Lower lobe of right lung (tissue), 2 donors: ENCODE measurements around the gene PUDP. TPM values are rescaled to one million over a fixed set of nuclear protein-coding genes. Genes with fewer than 3 reads are reported as not detected.
A peak's percentile ranks its signal among the peaks of the same experiment; 100 is the strongest.

Source experiments
- ATAC-seq, 2 donors: fragments of 200-7000 bp; cut with Tn5 transposase; one replicate each; pipeline ENCODE4 v1.9.1; 2020 to 2022; ENCODE audit warnings: mild to moderate bottlenecking in 2 of 2, moderate library complexity in 2 of 2
- DNase-seq: peaks from one replicate; pipeline ENCODE4 v3.0.0-alpha.2; 2020
- H3K27ac ChIP-seq: fragments of 200-600 bp; one replicate; pipeline ENCODE4 v1.8.0; 2022
- H3K27me3 ChIP-seq: fragments of 200-600 bp; one replicate; pipeline ENCODE4 v1.8.0; 2022; ENCODE audit warnings: low read depth
- H3K36me3 ChIP-seq: fragments of 200-600 bp; one replicate; pipeline ENCODE4 v1.8.0; 2022; ENCODE audit warnings: mild to moderate bottlenecking
- H3K4me1 ChIP-seq: fragments of 200-600 bp; one replicate; pipeline ENCODE4 v1.8.0; 2022
- H3K4me3 ChIP-seq: fragments of 200-600 bp; one replicate; pipeline ENCODE4 v1.8.0; 2022; ENCODE audit warnings: mild to moderate bottlenecking
- H3K9me3 ChIP-seq: fragments of 200-600 bp; one replicate; pipeline ENCODE4 v1.8.0; 2022
- intact Hi-C: fragments of 100-400 bp; cut with DNase I; formaldehyde crosslinking; loops from one replicate; pipeline ENCODE4 v1.11.0; 2022
- long read RNA-seq: library from polyadenylated mRNA; unstranded; transcript quantifications from one replicate; pipeline ENCODE4 v2.0.0, GENCODE V29; 2021
- total RNA-seq: library from RNA; stranded (reverse); fragmentation: NEBNext Ultra II Directional; extraction: Animal tissue kit (Norgen Biotek cat#: 25700); gene quantifications from one replicate; pipeline ENCODE4 v1.2.1, GENCODE V29; 2021
- TF ChIP-seq, protein P1 (sequence below): fragments of 200-600 bp; IDR thresholded peaks from one replicate; pipeline ENCODE4 v1.8.0; 2022; ENCODE audit warnings: antibody characterized with exemption, mild to moderate bottlenecking
- donor health status: DM: no; HTN: yes; CAD: no; lungs with severe emphysema.

PUDP gene
- total RNA-seq: 19.8 TPM
- long read RNA-seq, transcript PUDP-201 (4 exons, 2,140 nt): major isoform, 8 of 17 reads
- long read RNA-seq, partial matches to known transcripts: 4 of 17 reads
- long read RNA-seq, other reads (novel, unspliced or antisense): 4 of 17 reads

DNA sequence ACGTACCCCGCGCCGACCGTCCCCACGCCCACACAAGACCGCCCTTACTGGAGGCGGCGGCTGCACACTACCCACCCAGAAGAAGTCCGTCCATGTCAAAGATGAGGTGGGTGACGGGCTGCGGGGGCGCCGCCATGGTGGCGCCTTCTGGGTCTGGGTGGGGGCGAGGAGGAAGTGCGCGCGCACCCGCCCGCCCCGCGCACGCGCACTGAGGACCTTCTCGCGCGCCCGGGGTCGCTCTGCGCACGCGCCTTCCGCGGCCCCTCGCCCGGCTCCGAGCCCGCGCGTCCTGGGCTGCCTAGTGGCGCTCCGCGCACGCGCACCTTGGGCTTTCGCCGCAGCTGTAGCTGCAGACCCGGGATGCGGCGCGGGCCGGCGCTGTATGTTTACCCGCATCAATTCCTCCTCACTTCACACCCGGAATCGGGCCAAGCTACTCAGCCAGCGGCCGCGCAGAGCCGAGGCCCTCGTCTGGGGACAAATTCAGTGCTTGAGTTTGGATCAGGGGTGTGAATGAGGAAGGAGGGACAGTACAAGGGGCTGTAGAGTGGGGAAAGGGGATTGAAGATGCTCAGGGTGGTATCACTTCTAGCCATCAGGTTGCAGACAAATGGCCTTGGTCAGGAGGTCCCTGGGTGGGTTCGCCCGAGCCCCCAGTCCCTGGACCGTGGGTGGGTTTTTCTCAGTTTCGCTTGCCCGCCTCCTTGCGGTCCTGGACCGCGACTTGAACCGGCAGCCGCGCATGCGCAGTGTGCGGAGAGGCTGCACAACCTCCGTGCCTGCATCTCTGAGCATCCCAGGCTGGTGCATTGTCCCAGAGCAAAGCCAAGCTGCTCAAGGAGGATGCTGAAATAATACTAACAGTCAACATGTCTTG lies at the start of gene PUDP:
Gene PUDP (minus strand): TSS at position 176 of the 877 bp plus-strand sequence. CDS start 40 bp downstream, at position 136.
- peak within 1 kb of the TSS; percentile 86 for H3K27ac ChIP-seq
- DNase-seq (peak; percentile 91), ATAC-seq (peak; percentile 97 to 98)
- TF ChIP-seq, protein P1, sequence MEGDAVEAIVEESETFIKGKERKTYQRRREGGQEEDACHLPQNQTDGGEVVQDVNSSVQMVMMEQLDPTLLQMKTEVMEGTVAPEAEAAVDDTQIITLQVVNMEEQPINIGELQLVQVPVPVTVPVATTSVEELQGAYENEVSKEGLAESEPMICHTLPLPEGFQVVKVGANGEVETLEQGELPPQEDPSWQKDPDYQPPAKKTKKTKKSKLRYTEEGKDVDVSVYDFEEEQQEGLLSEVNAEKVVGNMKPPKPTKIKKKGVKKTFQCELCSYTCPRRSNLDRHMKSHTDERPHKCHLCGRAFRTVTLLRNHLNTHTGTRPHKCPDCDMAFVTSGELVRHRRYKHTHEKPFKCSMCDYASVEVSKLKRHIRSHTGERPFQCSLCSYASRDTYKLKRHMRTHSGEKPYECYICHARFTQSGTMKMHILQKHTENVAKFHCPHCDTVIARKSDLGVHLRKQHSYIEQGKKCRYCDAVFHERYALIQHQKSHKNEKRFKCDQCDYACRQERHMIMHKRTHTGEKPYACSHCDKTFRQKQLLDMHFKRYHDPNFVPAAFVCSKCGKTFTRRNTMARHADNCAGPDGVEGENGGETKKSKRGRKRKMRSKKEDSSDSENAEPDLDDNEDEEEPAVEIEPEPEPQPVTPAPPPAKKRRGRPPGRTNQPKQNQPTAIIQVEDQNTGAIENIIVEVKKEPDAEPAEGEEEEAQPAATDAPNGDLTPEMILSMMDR: peak; percentile 16
- no peaks in the 10 kb centered on the region for H3K36me3 ChIP-seq
- peak within 1 kb of the TSS; percentile 73 for H3K4me3 ChIP-seq
- H3K9me3 ChIP-seq: no peaks in the 10 kb centered on the region
- peaks cover 11% of the 10 kb centered on the region for H3K4me1 ChIP-seq
- intact Hi-C loops: no loop called here
- no peaks in the 10 kb centered on the region for H3K27me3 ChIP-seq

DNA sequence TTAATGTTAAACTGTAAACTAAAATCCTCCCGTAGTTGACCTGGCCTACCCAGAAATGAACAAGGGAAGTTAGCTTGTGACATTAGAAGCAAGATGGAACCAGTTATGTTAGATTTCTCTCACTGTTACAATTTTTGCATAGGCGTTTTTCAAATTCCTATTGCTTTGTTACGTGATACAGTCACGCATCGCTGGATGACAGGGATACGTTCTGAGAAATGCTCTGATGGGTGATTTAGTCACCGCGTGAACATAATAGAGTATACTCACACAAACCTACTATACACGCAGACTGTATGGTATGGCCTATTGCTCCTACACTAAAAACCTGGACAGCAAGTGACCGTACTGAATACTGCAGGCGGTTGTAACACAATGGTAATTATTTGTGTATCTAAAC lies 46.7 kb upstream of the PUDP start:
- no peaks in the 10 kb centered on the region for H3K36me3 ChIP-seq
- no peak for ATAC-seq
- no peaks in the 10 kb centered on the region for H3K9me3 ChIP-seq
- intact Hi-C loops: no loop called here
- H3K4me1 ChIP-seq: no peaks in the 10 kb centered on the region
- DNase-seq: no peak
- TF ChIP-seq, protein P1: no peak
- H3K4me3 ChIP-seq: no peak overlapping the region
- no peaks in the 10 kb centered on the region for H3K27me3 ChIP-seq
- H3K27ac ChIP-seq: no peak overlapping the region

DNA sequence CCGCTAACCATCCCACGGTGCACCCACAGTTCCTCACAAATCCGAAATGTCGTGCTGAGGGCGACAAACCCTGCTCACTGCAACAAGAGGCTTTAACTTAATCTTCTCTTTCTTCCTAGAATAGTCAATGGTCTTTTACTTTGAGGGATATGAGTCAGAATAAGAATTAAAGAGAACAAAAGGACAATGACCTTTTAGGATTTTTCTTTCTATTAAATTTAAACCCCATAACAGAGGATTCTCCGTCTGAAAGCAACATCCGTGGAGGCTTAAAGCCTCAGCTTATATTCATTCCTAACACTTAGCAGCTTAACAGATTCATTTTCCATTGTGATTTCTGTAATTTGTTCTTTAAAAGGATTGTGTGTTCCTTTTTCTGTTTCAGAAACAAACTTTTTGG lies 44.9 kb upstream of the PUDP start:
- Histone ChIP-seq H3K36me3 (no peaks in the 10 kb centered on the region), H3K27ac (no peak overlapping the region), H3K4me3 (no peak overlapping the region), H3K27me3 (no peaks in the 10 kb centered on the region), H3K4me1 (no peaks in the 10 kb centered on the region), H3K9me3 (no peaks in the 10 kb centered on the region)
- TF ChIP-seq, protein P1: no peak
- ATAC-seq: no peak
- intact Hi-C loops: no loop called here
- no peak for DNase-seq

DNA sequence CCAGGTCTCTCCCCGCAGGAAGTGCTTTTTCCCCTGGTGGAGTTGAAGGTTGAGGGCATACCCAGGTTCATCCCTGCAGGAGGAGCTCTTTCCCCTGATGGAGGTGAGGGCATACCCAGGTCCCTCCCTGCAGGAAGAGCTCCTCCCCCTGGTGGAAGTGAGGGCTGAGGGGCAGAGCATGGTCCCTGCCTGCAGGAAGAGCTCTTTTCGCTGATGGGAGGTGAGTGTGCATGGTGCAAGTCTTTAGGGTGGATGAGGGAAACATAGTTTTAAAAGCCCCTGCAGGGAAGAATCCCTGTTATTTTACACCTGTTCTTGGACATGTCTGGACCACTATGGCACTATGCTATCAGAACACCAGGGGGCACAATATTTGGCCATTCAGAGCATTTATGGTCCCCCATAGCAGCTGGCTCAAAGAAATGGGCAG lies 43.7 kb upstream of the PUDP start:
- no peaks in the 10 kb centered on the region for H3K27me3 ChIP-seq
- H3K4me1 ChIP-seq: no peaks in the 10 kb centered on the region
- intact Hi-C loops: no loop called here
- no peak overlapping the region for H3K27ac ChIP-seq
- H3K9me3 ChIP-seq: no peaks in the 10 kb centered on the region
- TF ChIP-seq, protein P1: no peak
- no peaks in the 10 kb centered on the region for H3K36me3 ChIP-seq
- DNase-seq: no peak
- no peak for ATAC-seq
- no peak overlapping the region for H3K4me3 ChIP-seq

DNA sequence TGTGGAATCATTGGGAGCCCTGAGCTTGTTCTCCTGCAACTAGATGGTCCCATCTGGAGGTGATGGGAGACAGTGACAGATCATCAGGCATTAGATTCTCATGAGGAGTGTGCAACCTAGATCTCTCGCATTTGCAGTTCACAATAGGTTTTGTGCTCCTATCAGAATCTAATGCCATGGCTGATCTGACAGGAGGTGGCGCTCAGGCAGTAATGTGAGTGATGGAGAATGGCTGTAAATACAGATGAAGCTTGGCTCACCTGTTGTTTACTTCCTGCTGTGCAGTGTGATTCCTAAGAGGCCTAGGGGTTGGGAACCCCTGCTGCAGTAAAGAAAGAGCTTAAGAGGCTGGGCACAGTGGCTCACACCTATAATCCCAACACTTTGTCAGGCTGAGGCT lies 42.2 kb upstream of the PUDP start:
- H3K27ac ChIP-seq: no peak overlapping the region
- DNase-seq: no peak
- intact Hi-C loops: no loop called here
- no peaks in the 10 kb centered on the region for H3K4me1 ChIP-seq
- no peak for ATAC-seq
- TF ChIP-seq, protein P1: no peak
- no peak overlapping the region for H3K4me3 ChIP-seq
- no peaks in the 10 kb centered on the region for H3K27me3 ChIP-seq
- H3K9me3 ChIP-seq: no peaks in the 10 kb centered on the region
- no peaks in the 10 kb centered on the region for H3K36me3 ChIP-seq
